K562 (cell line): ENCODE results near the gene SH3BP2. TPM values are rescaled to one million over a fixed set of nuclear protein-coding genes. Genes with fewer than 3 reads are reported as not detected.

Source experiments
- ATAC-seq: fragments of 200-7000 bp; cut with Tn5 transposase; 3 replicates; pipeline ENCODE4 v1.9.1; 2020; ENCODE audit warnings: moderate library complexity
- BruUV-seq: library from RNA; stranded (reverse); fragments of 400-500 nt; replicated peaks from 2 replicates; lab custom pipeline; 2021; lab: Mats Ljungman, UMichigan
- CTCF ChIA-PET: fragments of 300-600 bp; formaldehyde crosslinking; extraction: SDS; loops from one replicate; lab custom pipeline; 2021; ENCODE audit warnings: low intra/inter-chr PET ratio; lab: Yijun Ruan, JAX
- POLR2A ChIA-PET: fragments of 300-600, 350-650 bp; sonication (Branson Sonifier 250); formaldehyde crosslinking; extraction: SDS; loops from one replicate; lab custom pipeline; 2021; ENCODE audit warnings: antibody characterized with exemption, inconsistent platforms; lab: Yijun Ruan, JAX
- DNase-seq, 4 experiments: peaks; one replicate each; pipeline versions ENCODE4 v3.0.0 to v3.0.0-alpha.2; 2011 to 2018; ENCODE audit warnings: low spot score in 3 of 4, mixed read lengths in 3 of 4; ENCODE audit errors: extremely low read depth in 1 of 4
- FAIRE-seq: peaks from 2 replicates; lab custom pipeline; 2011; peaks lifted over from hg19 to GRCh38; lab: Jason Lieb, UNC
- H2AFZ ChIP-seq: 2 replicates; pipeline ENCODE4 v1.6.0; 2011; ENCODE audit warnings: low read depth, low read length, control low read depth, inconsistent platforms
- H3K27ac ChIP-seq: fragments of 200-600 bp; 3 replicates; pipeline ENCODE4 v1.8.0; 2011; ENCODE audit warnings: low read depth, mild to moderate bottlenecking, control low read depth, inconsistent platforms, low read length, moderate library complexity, mixed read lengths; ENCODE audit errors: extremely low read depth
- H3K27me3 ChIP-seq, 2 experiments: fragments of 300-600 bp in 1 of 2; 2 replicates in 1 of 2; 3 replicates in 1 of 2; pipeline versions ENCODE4 v1.6.0 to v1.8.0; 2011; ENCODE audit warnings: inconsistent platforms in 2 of 2, low read length in 2 of 2, mild to moderate bottlenecking in 1 of 2, mixed read lengths in 1 of 2, moderate library complexity in 1 of 2; ENCODE audit not compliant: control insufficient read depth in 2 of 2, insufficient read depth in 2 of 2
- H3K36me3 ChIP-seq: fragments of 300-600 bp; 3 replicates; pipeline ENCODE4 v1.8.0; 2011; ENCODE audit warnings: mild to moderate bottlenecking, low read length, inconsistent platforms; ENCODE audit not compliant: control insufficient read depth, insufficient read depth
- H3K4me1 ChIP-seq, 2 experiments: fragments of 200-600 bp in 1 of 2; replicated peaks in 1 of 2; 2 replicates in 1 of 2; 3 replicates in 1 of 2; pipeline versions ENCODE4 v1.5.1 to v1.8.0; 2011; ENCODE audit warnings: inconsistent platforms in 2 of 2, low read length in 2 of 2, mild to moderate bottlenecking in 1 of 2, mixed read lengths in 1 of 2, moderate library complexity in 1 of 2; ENCODE audit not compliant: control insufficient read depth in 2 of 2, insufficient read depth in 2 of 2
- H3K4me2 ChIP-seq: 2 replicates; pipeline ENCODE4 v1.6.1; 2011; ENCODE audit warnings: low read length, control low read depth, inconsistent platforms, mixed read lengths; ENCODE audit not compliant: insufficient read depth
- H3K4me3 ChIP-seq: fragments of 200-600 bp; sonication (generic), shearing (Covaris generic); 2 replicates; pipeline ENCODE4 v1.5.1; 2016; ENCODE audit warnings: control low read depth, inconsistent platforms
- H3K79me2 ChIP-seq: fragments of 200-600 bp; 3 replicates; pipeline ENCODE4 v1.8.0; 2011; ENCODE audit warnings: low read length, inconsistent platforms; ENCODE audit not compliant: control insufficient read depth, insufficient read depth
- H3K9ac ChIP-seq, 2 experiments: 2 replicates each; pipeline versions ENCODE4 v1.6.0 to v1.6.1; 2011; ENCODE audit warnings: low read depth in 2 of 2, low read length in 2 of 2, control low read depth in 1 of 2, inconsistent platforms in 1 of 2, mild to moderate bottlenecking in 1 of 2, mixed read lengths in 1 of 2; ENCODE audit not compliant: insufficient read depth in 1 of 2
- H3K9me1 ChIP-seq: one replicate; pipeline ENCODE4 v1.6.0; 2011; ENCODE audit warnings: inconsistent platforms, mild to moderate bottlenecking, low read length, moderate library complexity; ENCODE audit not compliant: control insufficient read depth, insufficient read depth
- H3K9me3 ChIP-seq: replicated peaks from 2 replicates; pipeline ENCODE4 v1.5.1; 2011; ENCODE audit warnings: low read depth, low read length, inconsistent platforms; ENCODE audit not compliant: control insufficient read depth, insufficient read depth
- H4K20me1 ChIP-seq: replicated peaks from 2 replicates; pipeline ENCODE4 v1.6.1; 2011; ENCODE audit warnings: low read length, inconsistent platforms, mixed read lengths; ENCODE audit not compliant: control insufficient read depth, insufficient read depth
- THRB ChIP-seq: fragments of 450-650 bp; formaldehyde crosslinking; conservative IDR thresholded peaks from 2 replicates; pipeline ENCODE4 v1.4.0; 2022; ENCODE audit warnings: mild to moderate bottlenecking, missing genetic modification characterization
- ZBTB40 ChIP-seq, 2 experiments: fragments of 450-650 bp in 1 of 2; sonication (generic) in 1 of 2; formaldehyde crosslinking in 1 of 2; IDR thresholded peaks; 2 replicates each; pipeline versions ENCODE4 v1.7.1 to v1.9.0; 2016 to 2022; ENCODE audit warnings: inconsistent platforms in 1 of 2, mild to moderate bottlenecking in 1 of 2, missing genetic modification reagents in 1 of 2
- ZBTB7A ChIP-seq: IDR thresholded peaks from 2 replicates; pipeline ENCODE4 v1.6.1; 2011; ENCODE audit warnings: low read depth, mild to moderate bottlenecking, low read length, moderate library complexity, borderline replicate concordance; ENCODE audit not compliant: control insufficient read depth
- ZNF280B ChIP-seq: fragments of 250-450 bp; sonication (Bioruptor Pico); IDR thresholded peaks from 2 replicates; pipeline ENCODE4 v1.5.1; 2021; ENCODE audit warnings: mild to moderate bottlenecking
- WGBS: fragments of 100-300 bp; shearing (Covaris generic); methylation state at CpG from one replicate; pipeline ENCODE4 v1.1.6; 2016; ENCODE audit warnings: low coverage, mixed read lengths; ENCODE audit not compliant: insufficient coverage; ENCODE audit errors: missing lambda C conversion rate; 5-methylcytosine and 5-hydroxymethylcytosine counted together
- in situ Hi-C: fragments of 300-500 bp; cut with MboI; formaldehyde crosslinking; loops from 4 replicates; pipeline ENCODE4 v1.15.0; 2018; ENCODE audit warnings: inconsistent platforms, mixed read lengths
- intact Hi-C: fragments of 100-400 bp; cut with micrococcal nuclease; formaldehyde crosslinking; loops from 2 replicates; pipeline ENCODE4 v1.14.2; 2022
- polyA plus RNA-seq, 8 experiments: library from polyadenylated mRNA; depleted of rRNA in 4 of 8; stranded (reverse) in 5 of 8; unstranded in 3 of 8; fragments of >200 nt; fragmentation: Nextera tagmentation in 2 of 8; fragmentation: Illumina TruSeq in 1 of 8; extraction: Ambion mirVana in 2 of 8; extraction: Trizol in 1 of 8; gene quantifications; 2 replicates each; pipeline versions ENCODE4 v1.2.1 to v1.2.3, GENCODE V29; 2011 to 2014; ENCODE audit warnings: inconsistent platforms in 1 of 8, missing spikeins in 1 of 8
- total RNA-seq, 7 experiments: library from RNA; depleted of rRNA in 6 of 7; stranded (reverse); fragments of >200 nt in 6 of 7; fragmentation: Illumina TruSeq in 2 of 7; extraction: Trizol in 2 of 7; gene quantifications; 2 replicates each; pipeline versions ENCODE4 v1.2.1 to v1.2.3, GENCODE V29; 2011 to 2021; ENCODE audit warnings: low replicate concordance in 1 of 7

Gene SH3BP2
- total and polyA plus RNA-seq, 9 of the 15 experiments (the other 6 are each of a cell fraction or from before 2014, with no cell fraction given) = 0.34 to 16.0 (median 5.1) TPM

GRCh38 chr4:2754848-2755819, 37.8 kb upstream of the SH3BP2 start:
- 46% methylated on average over 18 of the region's 23 CpGs for WGBS
- no peaks in the 10 kb centered on the region for H3K27me3 ChIP-seq
- H2AFZ ChIP-seq = no peak overlapping the region
- H3K79me2 ChIP-seq = peaks cover 32% of the 10 kb centered on the region
- H3K36me3 ChIP-seq = peaks cover 5% of the 10 kb centered on the region; the same call in 1 of the 3 replicates
- no peaks in the 10 kb centered on the region; the same call in 1 of the 2 replicates for H4K20me1 ChIP-seq
- H3K4me3 ChIP-seq = peak overlapping the region; percentile 86
- no peaks in the 10 kb centered on the region for H3K9me3 ChIP-seq
- in situ Hi-C loops (no loop called here), intact Hi-C loops (no loop called here)
- H3K9me1 ChIP-seq = peaks cover 3% of the 10 kb centered on the region
- H3K4me2 ChIP-seq = peak overlapping the region; percentile 84
- BruUV-seq = TSS peak; percentile 46
- CTCF ChIA-PET = no interaction called here
- DNase-seq (no peak), FAIRE-seq (peak; percentile 23), ATAC-seq (no peak)
- peak overlapping the region; percentile 78; the same call in 2 of the 3 replicates for H3K27ac ChIP-seq
- POLR2A ChIA-PET = interaction anchor here (1.0 to 1.6 kb wide), 3 partner anchors 9 to 12 kb away, joined by 3 to 5 read pairs (median 4); no protein-coding TSS in a partner anchor
- H3K4me1 ChIP-seq = peaks cover 15 to 34% of the 10 kb centered on the region in 2 experiments
- peak overlapping the region; percentile 78 to 98 for H3K9ac ChIP-seq
- peak; percentile 9; the same call in 1 of the 2 replicates for TF ChIP-seq ZBTB40 (IDR thresholded peaks at IDR 0.05)
- no peak for TF ChIP-seq ZBTB40 (CRISPR knock-in tag; IDR thresholded peaks at IDR 0.05)
- no peak for TF ChIP-seq ZNF280B (CRISPR knock-in tag)
- 0 out of 2 replicates have a peak, but pooled peaks have one; percentile 41 for TF ChIP-seq THRB (CRISPR knock-in tag)
- TF ChIP-seq ZBTB7A = 0 out of 2 replicates have a peak, but pooled peaks have one; percentile 46
